ENCODE measurements around the gene FGFBP2.

The FGFBP2 gene

GRCh38 chr4:15963001-15963451 lies at the start of gene FGFBP2:
Gene FGFBP2 (minus strand): TSS chr4:15963175. CDS start chr4:15963129, 46 bp downstream.
- H3K4me1 Mint-ChIP-seq, result peaks cover 4% of the 10 kb centered on the region
- peaks cover 14% of the 10 kb centered on the region for H3K9me3 Mint-ChIP-seq
- TF ChIP-seq, protein P1, sequence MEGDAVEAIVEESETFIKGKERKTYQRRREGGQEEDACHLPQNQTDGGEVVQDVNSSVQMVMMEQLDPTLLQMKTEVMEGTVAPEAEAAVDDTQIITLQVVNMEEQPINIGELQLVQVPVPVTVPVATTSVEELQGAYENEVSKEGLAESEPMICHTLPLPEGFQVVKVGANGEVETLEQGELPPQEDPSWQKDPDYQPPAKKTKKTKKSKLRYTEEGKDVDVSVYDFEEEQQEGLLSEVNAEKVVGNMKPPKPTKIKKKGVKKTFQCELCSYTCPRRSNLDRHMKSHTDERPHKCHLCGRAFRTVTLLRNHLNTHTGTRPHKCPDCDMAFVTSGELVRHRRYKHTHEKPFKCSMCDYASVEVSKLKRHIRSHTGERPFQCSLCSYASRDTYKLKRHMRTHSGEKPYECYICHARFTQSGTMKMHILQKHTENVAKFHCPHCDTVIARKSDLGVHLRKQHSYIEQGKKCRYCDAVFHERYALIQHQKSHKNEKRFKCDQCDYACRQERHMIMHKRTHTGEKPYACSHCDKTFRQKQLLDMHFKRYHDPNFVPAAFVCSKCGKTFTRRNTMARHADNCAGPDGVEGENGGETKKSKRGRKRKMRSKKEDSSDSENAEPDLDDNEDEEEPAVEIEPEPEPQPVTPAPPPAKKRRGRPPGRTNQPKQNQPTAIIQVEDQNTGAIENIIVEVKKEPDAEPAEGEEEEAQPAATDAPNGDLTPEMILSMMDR (IDR thresholded peaks at IDR 0.05), result peak; percentile 50
- no peak within 1 kb of the TSS for H3K27ac Mint-ChIP-seq
- peak; percentile 49 for DNase-seq
- H3K4me3 Mint-ChIP-seq, result no peak within 1 kb of the TSS
- H3K27me3 Mint-ChIP-seq (ENCODE audit: low read depth, poor library complexity), result peaks cover 16% of the 10 kb centered on the region
- peaks cover 16% of the 10 kb centered on the region for H3K36me3 Mint-ChIP-seq (ENCODE audit: low read depth)

DNA sequence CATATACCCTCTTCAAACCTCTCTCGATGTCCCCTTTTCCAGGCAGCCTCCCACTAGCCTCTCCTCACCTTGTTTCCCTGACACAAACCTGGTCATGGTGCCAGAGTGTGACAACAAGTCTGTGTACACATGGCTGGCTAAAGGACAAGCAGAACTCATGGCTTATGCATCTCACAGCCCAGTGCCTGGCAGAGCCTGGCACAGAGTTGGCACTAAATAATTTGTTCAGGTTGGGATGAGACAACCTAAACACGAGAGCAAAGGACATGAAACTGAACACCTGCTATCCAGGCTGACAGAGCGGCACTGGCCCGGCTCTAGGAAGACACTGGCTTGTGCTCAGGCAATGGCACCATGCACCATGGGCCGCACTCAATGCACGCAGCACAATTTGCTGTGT lies 48.2 kb upstream of the FGFBP2 start:
- Mint-ChIP-seq H3K9me3 (no peaks in the 10 kb centered on the region), H3K27me3 (ENCODE audit: low read depth, poor library complexity) (peaks cover 6% of the 10 kb centered on the region), H3K4me3 (no peak overlapping the region), H3K4me1 (peaks cover 13% of the 10 kb centered on the region), H3K36me3 (ENCODE audit: low read depth) (peaks cover 31% of the 10 kb centered on the region), H3K27ac (peak overlapping the region; percentile 16)
- no peak for DNase-seq
- TF ChIP-seq, protein P1 (IDR thresholded peaks at IDR 0.05), result no peak

GRCh38 chr4:16009153-16009552 lies 46.2 kb upstream of the FGFBP2 start:
- Mint-ChIP-seq H3K4me3 (no peak overlapping the region), H3K9me3 (no peaks in the 10 kb centered on the region), H3K36me3 (ENCODE audit: low read depth) (peaks cover 25% of the 10 kb centered on the region), H3K27ac (no peak overlapping the region), H3K4me1 (peaks cover 19% of the 10 kb centered on the region), H3K27me3 (ENCODE audit: low read depth, poor library complexity) (peaks cover 6% of the 10 kb centered on the region)
- TF ChIP-seq, protein P1 (IDR thresholded peaks at IDR 0.05), result no peak
- no peak for DNase-seq

DNA sequence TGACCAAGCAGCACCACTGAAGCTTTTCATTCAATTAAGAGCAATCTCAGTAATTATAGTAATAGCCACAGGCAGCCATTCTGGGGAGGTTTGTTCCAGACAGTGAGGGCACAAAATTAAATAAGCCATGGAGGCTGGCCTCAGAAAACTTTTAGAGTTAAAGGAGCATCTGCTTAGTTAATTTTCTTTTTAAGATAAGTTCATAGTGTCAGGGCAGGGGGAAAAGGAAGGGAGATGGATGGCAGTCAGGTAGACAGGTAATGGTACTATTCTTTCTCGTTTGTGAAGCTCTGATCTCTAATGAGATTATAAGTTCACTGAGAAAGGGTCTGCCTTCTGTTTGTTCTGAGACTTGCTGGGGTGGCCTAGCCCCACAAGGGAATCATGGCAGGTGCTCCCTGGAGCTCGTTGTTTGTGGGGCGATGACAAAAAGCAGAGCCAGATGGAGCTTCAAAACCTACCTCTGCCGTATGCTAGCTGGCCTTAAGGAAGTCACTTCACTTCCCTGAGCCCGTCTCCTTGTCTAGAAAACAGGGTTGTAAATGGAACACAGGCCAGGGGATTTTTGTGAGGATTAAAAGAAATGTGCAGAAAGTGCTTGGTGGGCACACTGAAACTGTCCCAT lies 44.6 kb upstream of the FGFBP2 start:
- TF ChIP-seq, protein P1 (IDR thresholded peaks at IDR 0.05), result no peak
- peaks cover 15% of the 10 kb centered on the region for H3K36me3 Mint-ChIP-seq (ENCODE audit: low read depth)
- no peak overlapping the region for H3K4me3 Mint-ChIP-seq
- no peaks in the 10 kb centered on the region for H3K9me3 Mint-ChIP-seq
- H3K4me1 Mint-ChIP-seq, result peaks cover 19% of the 10 kb centered on the region
- H3K27ac Mint-ChIP-seq, result no peak overlapping the region
- no peak for DNase-seq
- no peaks in the 10 kb centered on the region for H3K27me3 Mint-ChIP-seq (ENCODE audit: low read depth, poor library complexity)

DNA sequence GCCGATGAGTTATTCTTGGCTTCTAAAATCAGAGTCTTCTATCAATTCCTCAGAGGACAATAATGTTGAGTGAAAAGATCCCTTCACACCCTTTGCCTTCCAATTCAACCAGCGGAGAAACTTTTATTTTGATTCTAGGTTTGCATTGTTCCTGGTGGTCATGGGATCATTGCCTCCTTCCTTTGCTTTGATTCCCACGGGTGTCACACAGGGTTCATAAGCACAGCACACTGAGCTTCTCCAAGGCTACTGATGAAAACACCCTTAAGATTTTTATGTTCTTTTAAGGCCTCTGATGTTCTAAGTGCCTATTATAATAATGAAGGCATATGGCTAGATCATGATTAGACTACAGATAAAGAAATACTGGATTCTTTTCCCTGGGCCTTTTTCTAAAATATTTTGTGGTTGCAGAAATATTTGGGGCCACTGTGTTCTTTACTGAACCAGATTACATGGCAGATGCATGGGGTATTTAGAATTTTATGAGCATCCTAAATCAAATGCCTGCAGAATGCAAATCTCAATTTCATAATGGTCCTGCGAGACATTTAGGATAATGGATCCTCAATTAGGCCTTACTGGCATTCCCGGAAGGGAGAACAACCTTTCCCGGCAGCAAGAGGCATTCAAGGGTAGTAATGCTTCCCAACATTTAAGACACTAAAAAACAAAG lies 43.9 kb upstream of the FGFBP2 start:
- H3K27me3 Mint-ChIP-seq (ENCODE audit: low read depth, poor library complexity), result no peaks in the 10 kb centered on the region
- H3K9me3 Mint-ChIP-seq, result no peaks in the 10 kb centered on the region
- TF ChIP-seq, protein P1 (IDR thresholded peaks at IDR 0.05), result no peak
- peaks cover 11% of the 10 kb centered on the region for H3K36me3 Mint-ChIP-seq (ENCODE audit: low read depth)
- H3K4me1 Mint-ChIP-seq, result peaks cover 19% of the 10 kb centered on the region
- no peak for DNase-seq
- no peak overlapping the region for H3K4me3 Mint-ChIP-seq
- H3K27ac Mint-ChIP-seq, result no peak overlapping the region

Data from nephron progenitor cell (in vitro differentiated cells).